ENCODE measurements around the gene PDE1C. TPM values are rescaled to one million over a fixed set of nuclear protein-coding genes. Genes with fewer than 3 reads are reported as not detected.
A peak's percentile ranks its signal among the peaks of the same experiment; 100 is the strongest.

PDE1C gene
- total and polyA plus RNA-seq, 8 donors = 1.2 to 4.2 (median 2.2) TPM

- no peak for ATAC-seq
- no peak for TF ChIP-seq CTCF (IDR thresholded peaks at IDR 0.05)
- WGBS, 2 donors = 88 to 89% methylated on average over 3 of the region's 3 CpGs
- intact Hi-C loops (cut with DNase I) = no loop called here
- no peak overlapping the region for H3K27ac ChIP-seq
- DNase-seq = no peak
- peaks cover 0 to 4% (median 0%) of the 10 kb centered on the region in 3 donors for H3K4me1 ChIP-seq
- H3K36me3 ChIP-seq = no peaks in the 10 kb centered on the region
- no peak overlapping the region for H3K4me3 ChIP-seq
- no peaks in the 10 kb centered on the region for H3K9me3 ChIP-seq
- no peak for FAIRE-seq
- no peaks in the 10 kb centered on the region for H3K27me3 ChIP-seq
Measured at GRCh38 chr7:31776616-31777015, 293.6 kb downstream of the PDE1C start.

- WGBS, 2 donors = 32 to 39% methylated on average over 8 of the region's 8 CpGs
- ATAC-seq = peak in 2 of 4 donors; percentile 36 to 61
- peaks cover 0 to 4% (median 0%) of the 10 kb centered on the region in 3 donors for H3K4me1 ChIP-seq
- no peak overlapping the region for H3K27ac ChIP-seq
- no peak for FAIRE-seq
- DNase-seq = no peak
- intact Hi-C loops (cut with DNase I) = no loop called here
- H3K9me3 ChIP-seq = no peaks in the 10 kb centered on the region
- no peak overlapping the region for H3K4me3 ChIP-seq
- no peaks in the 10 kb centered on the region for H3K36me3 ChIP-seq
- H3K27me3 ChIP-seq = no peaks in the 10 kb centered on the region
- TF ChIP-seq CTCF (IDR thresholded peaks at IDR 0.05) = no peak
Measured at GRCh38 chr7:31775556-31775955, 294.7 kb downstream of the PDE1C start.

GRCh38 chr7:31772211-31772610, 298.0 kb downstream of the PDE1C start:
- no peaks in the 10 kb centered on the region for H3K9me3 ChIP-seq
- peaks cover 0 to 4% (median 0%) of the 10 kb centered on the region in 3 donors for H3K4me1 ChIP-seq
- DNase-seq = no peak
- no peak overlapping the region for H3K4me3 ChIP-seq
- WGBS, 2 donors = 85 to 86% methylated on average over 2 of the region's 2 CpGs
- no peak for TF ChIP-seq CTCF (IDR thresholded peaks at IDR 0.05)
- no peaks in the 10 kb centered on the region for H3K27me3 ChIP-seq
- no peak for ATAC-seq
- FAIRE-seq = no peak
- no peaks in the 10 kb centered on the region for H3K36me3 ChIP-seq
- no peak overlapping the region for H3K27ac ChIP-seq
- intact Hi-C loops (cut with DNase I) = no loop called here

GRCh38 chr7:31767686-31768358, 302.4 kb downstream of the PDE1C start:
- H3K4me3 ChIP-seq = no peak overlapping the region
- no peaks in the 10 kb centered on the region for H3K4me1 ChIP-seq
- 47 to 50% methylated on average over 4 of the region's 4 CpGs for WGBS, 2 donors
- TF ChIP-seq CTCF (IDR thresholded peaks at IDR 0.05) = no peak
- DNase-seq = no peak
- H3K9me3 ChIP-seq = no peaks in the 10 kb centered on the region
- H3K27me3 ChIP-seq = peaks cover 0 to 8% (median 0%) of the 10 kb centered on the region in 4 donors
- no peak for FAIRE-seq
- H3K27ac ChIP-seq = no peak overlapping the region
- no peaks in the 10 kb centered on the region for H3K36me3 ChIP-seq
- no peak for ATAC-seq
- intact Hi-C loops (cut with DNase I) = no loop called here

- Histone ChIP-seq H3K9me3 (no peaks in the 10 kb centered on the region), H3K4me1 (no peaks in the 10 kb centered on the region), H3K4me3 (no peak overlapping the region), H3K36me3 (no peaks in the 10 kb centered on the region), H3K27ac (no peak overlapping the region), H3K27me3 (peaks cover 0 to 8% (median 0%) of the 10 kb centered on the region in 4 donors)
- DNase-seq (no peak), FAIRE-seq (no peak), ATAC-seq (no peak)
- intact Hi-C loops (cut with DNase I) = no loop called here
- 45 to 67% methylated on average over 4 of the region's 4 CpGs for WGBS, 2 donors
- TF ChIP-seq CTCF (IDR thresholded peaks at IDR 0.05) = no peak
Measured at GRCh38 chr7:31764462-31764861, 305.7 kb downstream of the PDE1C start.

Measured in pancreas (tissue), 10 donors.